ENCODE data around the gene TP53I3. TPM values are rescaled to one million over a fixed set of nuclear protein-coding genes. Genes with fewer than 3 reads are reported as not detected.

The TP53I3 gene
- total and polyA plus RNA-seq, 2 of the 4 experiments (the other 2 are of a cell fraction), result 25.5 to 42.2 TPM

DNA sequence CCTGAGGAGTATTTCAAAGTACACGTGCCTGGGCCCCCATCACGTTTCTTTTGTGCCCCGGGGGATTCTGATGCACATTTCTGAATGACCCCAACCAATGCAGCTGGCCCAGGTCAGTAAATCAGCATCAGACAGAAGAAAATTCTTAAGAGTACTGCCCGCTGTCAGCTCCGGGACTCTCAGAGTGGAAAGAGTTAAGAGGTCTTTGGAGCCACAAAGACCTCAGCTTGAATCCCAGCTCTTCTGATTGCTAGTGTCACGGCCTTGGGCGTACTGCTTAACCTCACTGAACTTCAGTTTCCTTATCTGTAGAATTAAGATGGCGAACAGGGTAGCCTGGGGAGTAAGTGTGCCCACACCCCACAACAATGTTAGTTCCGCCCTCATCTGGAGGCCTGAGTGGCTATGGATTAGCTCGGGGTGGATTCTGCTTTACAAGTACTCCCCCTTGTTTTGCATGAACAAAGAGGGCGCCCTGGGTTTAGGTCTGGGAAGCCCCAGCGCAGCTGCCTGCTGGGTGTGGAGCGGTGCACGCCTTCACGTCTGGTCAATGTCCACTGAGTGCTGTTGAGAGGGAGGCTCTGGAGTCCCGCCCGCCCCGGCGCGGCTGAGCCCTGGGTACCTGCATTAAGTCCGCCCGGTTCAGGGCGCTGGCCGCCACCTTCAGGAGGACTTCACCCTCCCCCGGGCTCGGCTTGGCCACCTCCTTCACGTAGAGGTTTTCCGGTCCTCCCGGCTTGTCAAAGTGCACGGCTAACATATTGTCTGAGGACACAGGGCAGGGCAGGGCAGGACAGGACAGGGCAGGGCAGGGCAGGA, 858 bp downstream of the TP53I3 start (continued):
- TF ChIP-seq, protein P1, sequence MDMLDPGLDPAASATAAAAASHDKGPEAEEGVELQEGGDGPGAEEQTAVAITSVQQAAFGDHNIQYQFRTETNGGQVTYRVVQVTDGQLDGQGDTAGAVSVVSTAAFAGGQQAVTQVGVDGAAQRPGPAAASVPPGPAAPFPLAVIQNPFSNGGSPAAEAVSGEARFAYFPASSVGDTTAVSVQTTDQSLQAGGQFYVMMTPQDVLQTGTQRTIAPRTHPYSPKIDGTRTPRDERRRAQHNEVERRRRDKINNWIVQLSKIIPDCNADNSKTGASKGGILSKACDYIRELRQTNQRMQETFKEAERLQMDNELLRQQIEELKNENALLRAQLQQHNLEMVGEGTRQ (IDR thresholded peaks at IDR 0.05; ENCODE audit: low read depth, low read length), result no peak
